CD4-positive, alpha-beta T cell treated with Interleukin-6 for 4 hours (primary cell): ENCODE results near the gene ZCCHC9.
"Not testable (repeated sequence)": the region's sequence is repeated elsewhere in the genome, so short reads cannot be mapped to it uniquely, and the experiment has no call there.

Experiments used
- DNase-seq: peaks from one replicate; pipeline ENCODE4 v3.0.0-alpha.2; 2020; ENCODE audit warnings: mixed read lengths

ZCCHC9 gene

DNA sequence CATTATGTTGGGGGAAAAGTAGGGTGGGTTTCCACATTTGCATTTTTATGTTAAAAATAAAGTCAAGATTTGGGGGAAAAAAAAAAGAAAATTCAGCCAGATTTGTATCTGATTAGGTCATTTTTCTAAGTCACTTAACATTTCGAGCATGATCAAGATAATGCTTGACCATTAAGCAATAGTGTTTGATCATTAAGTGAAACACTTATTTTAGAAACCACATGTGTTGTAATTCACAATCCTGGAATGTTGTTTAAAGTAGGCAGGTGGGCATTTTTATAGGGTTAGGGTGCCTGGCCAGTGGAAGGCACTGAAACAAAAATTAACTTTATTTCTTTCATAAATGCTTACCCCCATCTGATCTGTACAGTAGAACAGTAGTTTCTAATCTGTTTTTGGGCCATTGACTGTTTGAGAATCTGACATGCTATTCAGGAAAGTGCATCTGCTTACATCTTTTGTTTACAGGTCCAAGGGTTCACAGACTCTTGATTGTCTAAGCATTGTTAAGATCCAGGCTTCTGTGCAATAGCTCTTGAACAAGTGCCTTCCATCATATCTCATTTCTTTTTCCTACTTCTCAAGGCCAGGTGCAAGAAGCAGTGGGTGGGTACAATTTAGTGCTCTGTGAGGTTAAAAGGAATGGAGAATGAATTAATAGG is 9.1 kb downstream of the ZCCHC9 start:
- no peak for DNase-seq

DNA sequence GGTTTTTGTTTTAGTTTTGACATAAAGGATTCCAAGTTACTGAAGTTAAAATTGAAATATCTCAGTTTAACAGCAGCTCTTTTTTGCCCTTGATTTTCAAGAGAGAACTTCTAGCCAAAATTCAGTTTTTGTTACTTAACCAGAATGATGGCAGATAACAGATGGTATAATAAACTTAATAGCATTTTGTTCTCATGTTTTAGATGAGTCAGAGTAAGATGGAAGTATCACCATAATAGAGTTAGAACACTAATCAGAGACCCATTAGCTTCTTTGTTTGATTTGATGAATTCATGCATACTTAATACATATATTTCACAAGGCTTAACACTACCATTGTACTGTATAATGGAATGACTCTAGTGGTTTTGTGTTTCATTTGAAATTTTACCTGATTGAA is 11.9 kb downstream of the ZCCHC9 start:
- DNase-seq, result no peak

DNA sequence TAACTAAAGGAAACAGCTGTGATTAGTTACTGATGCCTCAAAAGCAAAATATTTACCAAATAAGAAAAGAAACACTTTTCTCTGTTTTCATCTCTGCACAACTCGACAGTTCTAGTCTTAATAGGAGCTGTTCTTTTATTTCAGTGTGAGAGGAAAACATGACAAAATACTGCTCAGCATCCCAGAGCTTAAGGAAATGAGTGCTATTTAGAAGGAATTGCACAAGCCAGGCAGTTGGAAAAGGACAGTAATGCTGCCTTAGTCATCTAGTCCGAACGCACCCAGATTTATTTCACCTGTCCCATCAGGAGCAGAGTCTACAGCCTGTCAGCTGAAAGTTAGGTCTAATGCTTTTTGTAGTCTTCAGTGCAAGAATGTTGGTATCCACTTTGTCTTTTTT is 12.3 kb downstream of the ZCCHC9 start:
- no peak for DNase-seq

DNA sequence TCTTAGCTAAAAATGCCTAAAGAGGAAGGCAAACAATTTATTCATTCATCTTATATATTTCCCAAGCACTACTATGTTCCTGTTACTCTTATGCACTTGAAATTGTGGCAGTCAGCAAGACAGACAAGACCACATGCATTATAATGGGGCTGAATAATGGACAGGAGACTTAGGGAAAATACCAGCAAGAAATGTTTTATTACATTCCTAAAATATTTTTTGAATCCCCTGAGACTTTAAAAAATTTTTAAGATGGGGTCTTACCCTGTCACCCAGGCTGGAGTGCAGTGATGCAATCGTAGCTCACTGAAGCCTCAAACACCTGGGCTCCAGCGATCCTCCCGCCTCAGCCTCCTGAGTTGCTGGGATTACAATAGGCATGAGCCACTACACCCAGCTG is 13.2 kb downstream of the ZCCHC9 start:
- no peak for DNase-seq

DNA sequence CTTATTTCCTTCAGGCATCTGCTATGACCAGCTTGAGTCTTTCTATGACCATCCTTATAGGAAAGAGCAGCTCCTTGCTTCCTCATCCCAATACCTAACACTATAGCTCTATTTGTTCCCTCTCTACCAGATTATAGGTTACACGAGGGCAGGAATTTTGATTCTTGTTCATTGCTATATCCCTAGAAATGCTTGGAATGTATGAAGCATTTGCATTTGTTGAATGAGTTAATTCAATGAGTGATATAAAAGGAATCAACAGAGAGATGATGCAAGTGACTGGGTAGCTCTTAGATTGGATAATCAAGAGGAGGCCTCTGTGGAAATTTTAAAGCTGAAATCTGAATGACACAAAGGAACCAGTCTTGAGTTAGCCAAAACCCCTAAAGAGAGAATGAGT is 13.9 kb downstream of the ZCCHC9 start:
- no peak for DNase-seq

DNA sequence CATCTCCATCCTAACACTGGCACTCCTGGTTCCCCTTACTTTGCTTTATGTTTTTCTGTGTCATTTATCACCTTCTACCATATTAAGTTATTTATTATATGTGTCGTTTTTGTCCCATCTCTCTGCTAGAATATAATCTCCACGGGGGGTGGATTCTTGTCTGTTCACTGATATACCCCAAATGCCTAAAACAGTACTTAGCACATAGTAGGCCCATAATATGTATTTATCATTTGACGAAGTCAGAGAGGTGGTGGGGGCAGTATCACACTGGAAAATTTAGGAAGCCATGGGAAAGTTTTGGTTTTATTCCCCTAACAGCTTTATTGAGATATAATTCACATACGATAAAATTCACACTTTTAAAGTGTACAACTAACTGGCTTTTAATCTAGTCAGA is 14.4 kb downstream of the ZCCHC9 start:
- DNase-seq, result no peak

DNA sequence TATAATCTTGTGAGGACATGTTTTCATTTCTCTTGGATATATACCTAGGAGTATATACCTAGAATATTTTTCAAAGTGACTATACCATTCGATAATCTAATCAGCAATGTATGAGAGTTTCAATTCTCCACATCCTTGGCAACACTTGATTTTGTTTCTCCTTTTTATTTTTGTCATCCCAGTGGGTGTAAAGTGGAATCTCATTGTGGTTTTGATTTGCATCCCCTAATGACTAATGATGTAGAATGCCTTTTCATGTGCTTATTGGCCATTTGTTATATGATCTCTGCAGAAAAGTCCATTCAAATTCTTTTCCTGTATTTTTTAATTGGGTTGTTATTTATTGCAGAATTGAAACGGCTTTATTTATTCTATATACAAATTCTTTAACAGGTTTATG is 15.2 kb downstream of the ZCCHC9 start:
- no peak for DNase-seq

DNA sequence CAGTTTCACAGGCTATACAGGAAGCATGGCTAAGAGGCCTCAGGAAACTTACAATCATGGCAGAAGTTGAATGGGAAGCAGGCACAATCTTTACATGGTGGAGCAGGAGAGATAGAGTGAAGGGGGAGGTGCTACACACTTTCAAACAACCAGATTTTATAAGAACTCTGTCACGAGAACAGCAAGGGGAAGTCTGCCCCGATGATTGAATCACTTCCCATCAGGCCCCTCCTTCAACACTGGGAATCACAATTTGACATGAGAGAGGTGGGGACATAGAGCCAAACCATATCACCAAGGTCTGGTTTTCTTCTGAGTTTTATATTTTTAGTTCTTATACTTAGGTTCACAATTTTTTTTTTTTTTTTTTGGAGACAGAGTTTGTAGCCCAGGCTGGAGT is 16.1 kb downstream of the ZCCHC9 start:
- no peak for DNase-seq

DNA sequence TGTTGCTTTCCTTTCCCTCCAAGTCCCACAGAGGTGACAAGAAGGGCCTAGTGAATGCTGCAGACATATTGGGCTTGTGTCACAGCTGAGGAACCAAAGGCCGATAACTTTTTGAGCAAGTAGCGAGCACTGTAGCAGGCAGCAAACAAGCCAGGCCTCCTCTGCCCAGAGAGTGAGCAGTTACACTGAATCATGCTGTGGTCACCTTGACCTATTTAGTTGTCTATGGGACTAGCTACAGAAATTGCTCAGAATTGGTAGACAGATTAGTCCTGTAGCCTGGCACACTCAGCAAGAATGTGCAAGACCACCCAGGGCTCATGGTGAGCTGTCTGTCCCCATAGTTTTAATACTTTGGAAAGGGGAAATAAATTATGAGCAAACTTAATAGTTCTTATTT is 25.2 kb downstream of the ZCCHC9 start:
- no peak for DNase-seq

DNA sequence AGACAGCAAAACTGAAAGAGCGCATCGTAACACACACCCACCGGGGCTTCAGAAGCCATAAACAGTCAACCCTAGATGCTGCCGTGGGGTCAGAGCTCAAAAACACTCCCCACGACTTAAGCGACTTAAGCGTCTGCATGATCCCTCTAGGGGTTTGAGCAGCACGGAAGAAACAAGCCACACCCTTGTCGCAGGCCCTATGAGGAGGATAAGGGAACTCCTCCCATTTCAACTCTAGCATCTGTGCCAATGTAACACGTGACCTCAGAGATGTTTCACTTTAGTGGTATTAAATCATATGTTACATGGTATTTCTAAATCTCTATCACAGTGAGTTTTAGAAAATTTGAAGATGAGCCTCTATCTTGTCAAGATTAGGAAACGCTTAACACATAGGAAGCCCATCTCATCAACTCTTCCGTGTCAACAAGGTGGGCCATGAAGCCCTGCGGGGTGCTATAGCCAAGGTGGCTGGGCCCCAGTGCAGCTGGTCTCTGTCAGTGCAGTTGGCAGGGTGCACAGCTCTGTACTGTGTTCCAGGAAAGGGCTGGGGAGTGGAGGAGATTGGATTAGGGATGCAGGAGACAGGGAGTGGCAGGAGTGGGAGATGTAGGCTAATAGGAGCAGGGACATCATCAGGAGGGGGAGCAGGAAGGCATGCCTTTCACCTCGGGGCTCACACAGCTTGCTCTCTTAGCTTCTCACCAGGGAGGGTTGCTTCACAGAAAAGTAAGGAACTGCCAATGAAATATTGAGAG is 33.1 kb downstream of the ZCCHC9 start:
- no peak for DNase-seq

DNA sequence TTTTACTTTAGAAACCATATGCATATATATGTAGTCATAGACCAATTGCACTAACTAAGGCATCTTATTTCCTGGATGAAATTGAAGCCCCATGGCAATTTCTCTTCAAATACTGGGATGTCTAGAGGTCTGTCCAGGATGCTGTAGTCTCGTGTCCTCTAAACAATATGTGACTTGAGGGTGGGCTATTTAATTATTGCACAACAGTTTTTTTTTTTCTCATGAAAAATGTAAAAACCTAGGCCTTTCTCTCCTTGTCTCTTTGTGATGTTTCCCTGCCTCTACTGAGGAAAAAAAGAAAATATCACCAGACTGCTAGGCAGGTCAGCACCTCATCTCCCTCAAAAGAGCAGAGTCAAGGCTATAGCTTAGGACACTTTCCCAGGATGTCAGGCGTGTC is 34.6 kb downstream of the ZCCHC9 start:
- DNase-seq, result no peak

DNA sequence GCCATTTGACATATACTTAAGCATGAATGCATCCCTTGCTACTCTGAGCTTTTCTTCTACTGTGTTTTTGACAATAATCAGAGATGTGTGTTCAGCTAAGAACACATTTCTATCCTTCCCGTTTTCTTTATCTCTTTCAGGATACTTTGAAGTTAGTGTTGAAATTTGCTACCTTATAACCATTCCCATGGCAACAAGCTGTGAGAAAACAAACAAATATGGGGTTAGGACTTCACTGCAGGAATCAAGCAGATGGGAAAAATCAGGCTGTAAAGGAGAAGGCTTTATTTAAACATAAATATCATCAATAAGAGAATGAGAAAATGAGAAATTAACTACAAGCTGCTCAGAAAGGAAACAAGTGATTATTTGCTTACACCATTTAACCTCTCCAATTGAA is 35.2 kb downstream of the ZCCHC9 start:
- no peak for DNase-seq

DNA sequence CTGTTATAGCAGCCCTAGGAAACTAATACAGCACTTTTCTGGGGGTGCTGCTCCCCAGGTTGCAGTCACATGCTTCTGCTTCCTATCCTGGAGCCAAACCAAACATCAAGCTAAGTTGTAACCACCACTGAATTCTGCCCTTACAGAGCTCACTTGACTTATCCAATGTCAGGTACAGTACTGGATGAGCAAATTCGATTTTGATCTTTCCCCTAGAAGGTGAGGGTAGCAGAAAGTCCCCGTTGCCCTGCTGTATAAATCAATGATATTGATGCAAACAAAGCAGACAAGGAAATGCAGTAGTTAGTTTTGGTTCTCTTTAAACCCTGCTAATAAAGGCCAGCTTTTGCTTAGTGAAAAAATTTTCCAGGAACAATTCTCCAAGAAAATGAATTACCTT is 36.4 kb downstream of the ZCCHC9 start:
- no peak for DNase-seq

DNA sequence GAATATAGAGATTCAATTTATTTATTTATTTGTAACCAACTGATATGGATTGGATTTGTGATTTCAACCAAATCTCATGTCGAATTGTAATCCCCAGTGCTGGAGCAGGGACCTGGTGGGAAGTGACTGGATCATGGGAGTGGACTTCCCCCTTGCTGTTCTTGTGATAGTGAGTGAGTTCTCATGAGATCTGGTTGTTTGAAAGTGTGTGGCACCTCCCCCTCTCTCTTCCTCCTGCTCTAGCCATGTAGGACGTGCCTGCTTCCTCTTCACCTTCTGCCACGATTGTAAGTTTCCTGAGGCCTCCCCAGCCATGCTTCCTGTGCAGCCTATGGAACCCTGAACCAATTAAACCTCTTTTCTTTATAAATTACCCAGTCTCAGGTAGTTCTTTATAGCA is 36.8 kb downstream of the ZCCHC9 start:
- DNase-seq, result not testable (repeated sequence)

DNA sequence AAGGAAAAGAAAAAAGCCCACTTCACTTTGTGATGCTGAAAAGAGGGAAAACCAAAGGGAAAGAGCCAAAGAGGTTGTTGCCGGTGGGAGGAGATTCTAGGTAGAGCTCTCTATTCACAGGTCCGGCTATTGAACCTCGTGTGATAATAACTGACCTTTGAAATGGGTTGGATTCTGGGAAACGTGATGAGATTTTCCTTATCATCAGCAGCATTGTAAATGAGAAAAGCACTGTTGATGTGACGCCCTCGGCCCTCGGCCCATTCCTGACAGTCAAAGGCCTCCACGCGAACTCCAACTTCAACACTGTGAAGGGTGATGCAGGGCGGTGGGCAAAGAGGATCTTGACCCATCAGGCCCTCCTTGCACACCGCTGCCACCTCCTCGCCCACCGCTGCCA is 43.3 kb downstream of the ZCCHC9 start:
- DNase-seq, result no peak

DNA sequence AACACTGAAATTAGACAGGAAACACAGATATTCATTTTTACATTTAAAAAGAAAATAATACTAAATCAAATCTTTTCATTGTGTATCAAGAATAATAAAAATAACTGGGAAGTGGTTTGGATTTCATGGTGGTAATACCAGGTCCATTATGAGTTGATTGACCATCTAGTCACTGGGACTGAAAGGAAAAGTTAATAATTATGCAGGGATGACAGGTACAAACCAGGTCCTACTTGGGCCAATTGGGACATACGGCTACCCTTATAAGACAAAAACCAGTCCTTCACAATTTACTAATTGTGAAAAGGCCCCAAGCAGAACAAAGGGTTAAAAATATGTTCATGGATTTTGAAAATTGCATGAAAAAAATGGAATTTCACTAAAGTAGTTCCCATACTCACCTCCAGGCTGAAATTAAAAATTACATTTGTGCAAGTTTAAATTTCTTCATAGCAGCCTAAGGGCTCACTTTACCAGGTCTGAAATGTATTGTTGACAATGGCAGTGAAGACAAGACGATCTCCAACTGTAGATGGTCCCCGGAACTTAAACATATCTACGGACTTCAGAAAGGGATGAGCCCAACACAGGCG is 44.1 kb downstream of the ZCCHC9 start:
- no peak for DNase-seq

DNA sequence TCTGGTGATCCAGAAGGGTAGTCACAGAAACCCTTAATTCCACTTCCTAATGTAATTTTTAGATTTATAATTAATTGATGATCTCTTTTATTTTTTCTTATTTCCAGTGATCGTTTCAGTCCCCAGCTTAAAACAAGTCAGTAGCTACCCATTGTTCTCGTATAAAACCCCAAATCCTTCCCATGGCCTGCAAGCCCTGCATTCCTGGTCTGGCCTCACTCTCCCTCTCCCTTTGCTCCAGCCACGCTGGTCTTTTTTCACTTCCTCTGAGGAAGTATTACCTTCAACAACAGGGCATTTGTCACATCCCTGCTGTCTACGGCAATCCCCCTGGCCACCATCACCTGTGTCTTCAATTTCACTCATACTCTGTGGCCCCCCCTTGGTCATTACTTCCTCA is 47.8 kb downstream of the ZCCHC9 start:
- DNase-seq, result no peak

DNA sequence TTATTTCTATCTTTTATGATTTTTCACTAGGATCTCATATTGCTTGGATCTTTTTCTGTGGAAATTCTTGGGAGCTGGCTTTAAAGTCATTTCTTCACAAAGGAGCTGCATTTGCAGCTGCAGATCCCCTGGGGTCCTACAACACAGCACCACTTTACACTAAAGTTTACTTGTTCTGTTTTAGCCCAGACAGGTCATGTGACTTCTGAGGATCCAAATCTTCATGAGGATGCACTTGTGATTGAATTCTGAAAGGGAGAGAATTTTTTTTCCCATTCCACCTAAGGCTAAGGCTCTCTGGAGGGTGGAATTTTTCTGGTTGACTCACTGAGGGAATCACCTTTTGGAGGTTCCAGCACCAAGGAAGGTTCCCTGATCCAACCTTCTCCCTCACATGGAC is 49.1 kb downstream of the ZCCHC9 start:
- DNase-seq, result no peak

DNA sequence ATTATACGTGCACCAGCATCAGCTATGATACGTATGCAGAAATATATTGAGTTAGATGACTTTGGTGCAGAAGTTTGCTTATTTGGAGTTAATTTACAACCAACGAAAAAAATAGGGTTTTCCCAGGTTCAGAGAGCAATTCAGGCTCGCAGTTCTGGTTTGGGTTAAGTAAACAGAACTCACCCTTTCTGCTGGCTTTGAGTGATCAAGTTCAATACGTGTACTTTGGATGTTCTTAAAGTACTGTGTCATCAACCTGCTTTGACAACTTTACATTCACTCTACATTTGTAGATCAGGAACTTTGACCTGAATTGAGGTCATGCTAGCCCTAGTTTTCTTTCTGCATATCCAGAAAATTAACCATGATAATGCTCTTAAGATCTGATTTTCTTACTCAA is 51.8 kb downstream of the ZCCHC9 start:
- DNase-seq, result no peak

DNA sequence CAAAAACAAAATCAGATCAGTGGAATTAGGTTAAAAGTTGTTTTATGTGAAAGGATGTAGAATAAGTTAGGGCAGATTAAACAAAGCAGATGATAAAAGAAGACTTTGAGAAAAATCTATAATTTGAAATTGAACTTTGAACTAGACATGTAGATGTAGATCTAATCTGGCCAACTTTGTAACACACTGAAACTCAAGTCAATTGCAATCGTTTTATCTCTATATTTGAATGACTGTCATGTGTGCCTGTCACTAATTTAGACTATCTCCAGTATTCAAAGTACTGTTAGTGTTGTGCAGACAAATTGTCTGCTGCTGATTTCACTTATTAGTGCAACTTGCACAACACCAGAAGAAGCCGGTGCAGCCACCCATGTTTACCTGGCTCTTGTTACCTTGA is 52.7 kb downstream of the ZCCHC9 start:
- no peak for DNase-seq

DNA sequence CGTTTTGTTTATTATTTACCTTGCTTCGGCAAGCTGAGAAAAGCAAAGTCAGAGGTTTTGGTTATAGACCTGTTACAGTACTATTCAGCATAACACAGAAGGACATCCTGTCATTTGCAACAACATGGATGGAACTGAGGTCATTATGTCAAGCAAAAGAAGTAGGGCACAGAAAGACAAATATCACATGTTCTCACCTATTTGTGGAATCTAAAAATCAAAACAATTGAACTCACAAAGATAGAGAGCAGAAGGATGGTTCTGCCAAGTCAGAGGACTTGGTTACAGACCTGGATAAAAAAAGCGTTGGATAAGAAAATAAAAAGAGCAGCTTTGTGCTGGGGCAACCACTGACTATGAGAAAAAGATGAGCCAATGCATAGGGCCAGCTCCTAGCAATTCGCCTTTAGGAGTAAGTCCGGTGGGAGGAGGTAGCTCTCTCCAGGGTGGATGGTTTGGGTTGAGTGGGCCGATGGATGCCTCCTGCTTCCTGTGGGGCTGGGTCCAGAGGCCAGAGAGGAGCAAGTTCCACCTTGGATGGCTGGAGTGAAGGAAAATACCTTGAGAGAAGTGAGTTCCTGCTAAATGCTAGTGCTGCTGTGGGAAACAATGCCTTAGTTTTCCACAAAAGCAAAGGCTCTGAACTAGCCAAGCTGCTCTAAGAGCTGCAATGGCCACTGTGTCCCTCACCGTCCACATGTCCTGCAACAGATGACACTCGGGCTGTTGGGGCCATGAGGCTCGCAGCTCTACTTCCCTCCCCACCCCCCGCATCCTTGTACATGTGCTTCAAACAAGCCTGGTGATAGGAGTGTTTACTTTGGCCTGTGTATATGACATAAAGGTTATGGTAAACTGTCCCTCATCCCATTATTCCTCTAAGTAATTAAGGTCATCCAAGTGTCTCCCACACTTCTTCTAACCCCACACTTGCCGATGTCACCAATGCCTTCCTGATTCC is 54.2 kb downstream of the ZCCHC9 start:
- DNase-seq, result no peak

DNA sequence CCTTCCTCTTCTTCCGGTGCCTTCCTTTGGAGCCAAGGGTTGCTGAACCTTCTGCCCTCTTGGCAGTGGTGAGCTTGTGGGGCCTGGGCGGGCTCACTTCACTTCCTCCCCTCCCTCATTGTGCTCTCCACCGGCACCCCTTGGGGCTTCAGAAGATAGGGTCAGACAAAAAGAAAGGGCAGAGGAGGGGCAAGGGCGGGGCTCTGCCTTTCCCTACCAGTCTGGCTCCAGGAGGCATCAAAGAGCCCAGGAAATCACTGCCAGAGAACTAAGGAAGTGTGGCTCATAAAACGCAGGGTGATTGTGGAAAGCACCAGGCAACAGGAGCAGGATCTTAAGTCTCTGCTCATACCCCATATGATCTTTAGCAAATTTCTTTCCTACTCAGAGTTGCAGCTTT is 57.7 kb downstream of the ZCCHC9 start:
- DNase-seq, result no peak

DNA sequence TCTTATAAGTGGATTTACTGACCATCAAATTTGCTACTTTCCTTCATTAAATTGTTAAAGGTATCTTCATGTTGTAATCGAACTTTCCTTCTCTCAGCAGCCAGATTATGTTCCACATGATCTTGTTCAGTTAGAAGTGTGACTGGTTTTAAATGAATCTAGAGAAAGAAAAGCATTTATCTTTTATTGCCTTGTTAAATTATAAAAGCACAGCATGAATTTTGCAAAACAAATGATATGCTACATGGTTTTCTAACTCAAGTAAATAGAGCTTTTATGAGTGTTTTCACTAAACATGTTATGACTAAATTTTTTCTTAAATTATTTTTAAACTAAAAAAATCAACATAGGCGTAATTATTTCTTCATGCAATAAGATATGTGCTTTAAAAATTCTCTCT is 58.5 kb downstream of the ZCCHC9 start:
- DNase-seq, result no peak
